Fibroblast of the conjunctiva (primary cell): ENCODE results near the gene ZNF426.
"Not testable (repeated sequence)": the region's sequence is repeated elsewhere in the genome, so short reads cannot be mapped to it uniquely, and the experiment has no call there.

ENCODE experiments used
- DNase-seq: peaks from one replicate; pipeline ENCODE4 v3.0.0-alpha.2; 2010; ENCODE audit warnings: low read depth

The ZNF426 gene

GRCh38 chr19:9538183-9539058 lies at the start of gene ZNF426:
Gene ZNF426 (minus strand): TSS chr19:9538645. CDS start chr19:9536232, 2,413 bp downstream.
- peak; percentile 74 for DNase-seq

- peak; percentile 43 for DNase-seq
Measured at GRCh38 chr19:9586764-9587163, 48.3 kb upstream of the ZNF426 start.

DNA sequence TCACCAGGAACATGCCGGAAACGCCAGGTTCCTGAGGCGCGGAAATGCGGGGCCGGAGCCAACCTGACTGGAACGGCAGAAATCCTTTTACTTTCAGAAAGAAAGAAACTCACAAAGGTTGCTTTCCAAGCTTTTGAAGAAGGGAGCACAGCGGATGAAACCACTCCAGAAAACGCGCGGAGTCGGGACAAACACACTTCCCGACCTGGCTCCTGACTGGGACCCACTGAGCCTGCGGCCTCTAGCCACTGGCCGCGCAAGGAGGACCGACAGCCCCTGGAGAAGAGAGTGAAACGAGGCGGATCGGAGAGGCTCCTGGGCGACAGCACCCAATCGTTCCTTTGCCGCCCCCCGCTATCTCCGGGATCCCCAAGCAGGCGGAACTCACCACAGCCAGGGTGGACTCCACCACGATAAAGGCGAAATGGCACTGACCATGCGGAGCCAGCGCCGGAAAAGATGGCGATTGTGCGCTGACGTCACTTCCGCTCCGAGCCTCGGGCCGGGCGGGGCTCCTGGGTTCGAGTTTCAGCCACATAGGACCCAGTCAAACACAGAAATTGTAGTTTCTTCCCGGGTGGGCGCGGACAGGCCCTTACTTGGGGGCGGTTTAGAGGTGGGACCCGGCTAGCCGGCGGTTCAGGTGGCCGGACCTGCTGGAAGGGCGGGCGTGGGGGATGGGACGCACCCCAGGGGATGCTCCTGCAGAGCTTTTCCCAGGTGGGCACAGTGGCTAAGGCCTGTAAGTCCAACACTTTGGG lies 45.8 kb upstream of the ZNF426 start, which contains the start of gene ZNF121:
ZNF121 (minus strand) TSS at position 432 of the 761 bp plus-strand sequence. CDS start 16,407 bp downstream, outside the sequence.
- peak; percentile 28 for DNase-seq

- not testable (repeated sequence) for DNase-seq
Measured at GRCh38 chr19:9582081-9582725, 43.8 kb upstream of the ZNF426 start.

- DNase-seq: no peak
Measured at GRCh38 chr19:9580728-9581127, 42.3 kb upstream of the ZNF426 start.

GRCh38 chr19:9570255-9570654 lies 31.8 kb upstream of the ZNF426 start:
- no peak for DNase-seq

GRCh38 chr19:9566729-9567128 lies 28.3 kb upstream of the ZNF426 start:
- DNase-seq: no peak

- no peak for DNase-seq
Measured at GRCh38 chr19:9565900-9566705, 27.7 kb upstream of the ZNF426 start.

DNA sequence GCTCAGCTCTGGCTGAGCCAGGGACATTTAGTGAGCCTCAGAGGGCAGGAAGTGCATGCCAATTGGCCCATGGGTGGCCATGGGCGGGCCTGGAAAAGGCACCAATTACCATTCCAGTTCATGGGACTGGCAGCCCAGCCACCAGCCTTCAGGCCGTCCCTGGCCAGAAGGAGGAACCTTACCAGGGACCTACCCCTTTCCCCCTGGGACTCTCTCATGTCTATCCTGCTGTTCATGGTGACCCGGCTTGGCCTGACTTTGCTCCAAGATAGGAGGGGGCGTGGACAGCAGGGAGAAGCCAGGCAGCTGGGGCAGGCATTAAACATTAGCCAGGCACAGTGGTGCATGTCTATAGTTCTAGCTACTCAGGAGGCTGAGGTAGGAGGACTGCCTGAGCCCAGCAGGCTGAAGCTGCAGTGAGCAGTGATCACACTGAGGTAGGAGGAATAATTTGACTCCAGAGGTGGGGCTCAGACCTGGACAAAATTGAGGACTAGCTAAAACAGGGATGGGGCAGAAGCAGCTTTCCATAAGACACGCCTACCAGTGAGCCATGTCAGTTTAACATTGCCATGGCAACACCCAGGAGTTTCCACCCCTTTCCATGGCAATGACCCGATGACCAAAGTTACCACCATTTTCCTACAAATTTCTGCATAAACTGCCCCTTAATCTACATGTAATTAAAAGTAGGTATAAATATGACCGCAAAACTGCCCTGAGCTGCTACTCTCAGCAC lies 14.3 kb upstream of the ZNF426 start:
- no peak for DNase-seq

DNA sequence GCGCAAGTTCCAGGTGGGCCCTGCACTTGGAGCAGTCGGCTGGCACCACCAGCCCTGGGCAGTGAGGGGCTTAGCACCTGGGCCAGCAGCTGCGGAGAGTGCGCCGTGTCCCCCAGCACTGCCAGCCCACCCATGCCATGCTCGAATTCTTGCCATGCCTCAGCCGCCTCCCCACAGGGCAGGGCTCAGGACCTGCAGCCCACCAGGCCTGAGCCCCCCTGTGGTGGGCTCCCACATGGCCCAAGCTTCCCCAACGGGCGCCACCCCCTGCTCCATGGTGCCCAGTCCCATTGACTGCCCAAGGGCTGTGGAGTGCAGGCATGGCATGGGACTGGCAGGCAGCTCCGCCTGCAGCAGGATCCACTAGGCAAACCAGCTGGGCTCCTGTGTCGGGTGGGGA lies 9.4 kb upstream of the ZNF426 start:
- DNase-seq: no peak

- not testable (repeated sequence) for DNase-seq
Measured at GRCh38 chr19:9541281-9541680, 2.8 kb upstream of the ZNF426 start.

GRCh38 chr19:9539921-9540320 lies 1.5 kb upstream of the ZNF426 start:
- DNase-seq: not testable (repeated sequence)

- DNase-seq: not testable (repeated sequence)
Measured at GRCh38 chr19:9539201-9539600, 756 bp upstream of the ZNF426 start.

GRCh38 chr19:9535934-9536333 lies 2.5 kb downstream of the ZNF426 start:
- DNase-seq: no peak

DNA sequence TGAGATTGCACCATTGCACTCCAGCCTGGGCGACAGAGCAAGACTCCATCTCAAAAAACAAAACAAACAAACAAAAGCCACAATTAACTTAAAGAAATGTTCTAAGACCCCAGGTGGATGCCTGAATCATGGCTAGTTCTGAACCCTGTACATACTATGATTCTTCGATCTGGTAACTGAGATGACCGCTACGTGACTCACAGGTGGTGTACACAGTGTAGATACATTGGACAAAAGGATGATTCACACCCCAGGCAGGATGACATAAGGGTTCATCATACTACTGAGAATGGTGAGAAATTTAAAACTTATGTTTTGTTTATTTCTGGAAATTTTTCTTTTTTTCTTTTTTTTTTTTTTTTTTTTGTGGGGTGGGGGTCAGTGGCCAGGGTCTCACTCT lies 6.5 kb downstream of the ZNF426 start:
- DNase-seq: no peak

DNA sequence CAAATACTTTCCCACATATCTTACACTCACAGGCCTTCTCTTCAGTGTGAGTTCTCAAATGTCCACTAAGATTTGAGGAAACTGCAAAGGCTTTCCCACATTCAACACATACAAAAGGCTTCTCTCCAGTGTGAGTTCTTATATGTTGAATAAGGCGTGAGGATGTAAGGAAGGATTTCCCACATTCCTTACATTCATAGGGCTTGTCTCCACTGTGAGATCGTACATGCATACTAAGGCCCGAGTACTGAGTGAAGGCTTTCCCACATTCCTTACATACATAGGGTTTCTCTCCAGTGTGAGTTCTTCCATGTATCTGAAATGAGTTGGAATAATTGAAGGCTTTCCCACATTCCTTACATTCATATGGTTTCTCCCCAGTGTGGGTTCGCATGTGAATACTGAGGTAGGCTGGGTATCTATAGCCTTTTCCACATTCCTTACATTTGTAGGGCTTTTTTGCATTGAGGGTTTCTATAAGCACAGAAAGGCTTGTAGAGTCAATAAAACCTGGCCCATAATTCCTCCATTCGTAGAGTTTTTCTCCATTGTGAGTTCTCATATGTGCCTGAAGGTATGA lies 9.6 kb downstream of the ZNF426 start:
- no peak for DNase-seq

DNA sequence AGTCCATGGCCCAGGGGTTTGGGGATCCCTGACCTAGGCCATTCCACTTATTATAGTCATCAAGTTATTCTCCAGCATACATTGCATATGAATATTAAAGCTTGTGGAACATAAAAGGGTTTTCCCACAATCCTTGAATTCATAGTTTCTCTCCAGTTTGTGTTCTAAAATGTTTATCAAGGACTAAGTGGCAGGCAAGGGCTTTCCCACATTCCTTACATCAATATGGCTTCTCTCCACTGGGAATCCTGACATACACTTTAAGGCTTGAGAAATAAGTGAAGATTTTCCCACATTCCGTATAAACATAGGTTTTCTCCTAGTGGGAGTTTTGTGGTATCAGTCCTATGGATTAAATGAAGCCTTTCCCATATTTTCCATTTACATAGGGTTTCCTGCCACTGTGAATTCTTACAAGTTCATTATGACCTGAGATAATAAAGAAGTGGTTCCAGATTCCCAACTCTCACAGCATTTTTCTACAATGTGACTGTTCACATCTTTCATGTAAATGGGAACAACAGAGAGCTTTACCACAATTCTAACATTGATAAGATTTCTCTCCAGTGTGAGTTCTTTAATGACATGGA lies 14.5 kb downstream of the ZNF426 start:
- DNase-seq: no peak

DNA sequence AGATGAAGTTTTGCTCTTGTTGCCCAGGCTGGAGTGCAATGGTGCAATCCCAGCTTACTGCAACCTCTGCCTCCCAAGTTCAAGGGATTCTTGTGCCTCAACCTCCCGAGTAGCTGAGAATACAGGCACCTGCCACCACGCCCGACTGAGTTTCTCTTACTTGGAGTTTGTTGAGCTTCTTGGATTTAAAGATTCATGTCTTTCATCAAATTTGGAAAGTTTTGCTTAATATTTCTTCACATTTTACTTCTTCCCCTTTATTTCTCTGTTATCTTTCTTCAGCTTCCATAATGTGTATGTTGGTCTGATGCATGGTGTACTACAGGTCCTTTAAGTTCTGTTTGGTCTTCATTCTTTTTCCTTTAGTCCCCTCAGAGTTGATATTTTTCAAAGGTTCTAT lies 31.2 kb downstream of the ZNF426 start:
- no peak for DNase-seq

- DNase-seq: no peak
Measured at GRCh38 chr19:9500796-9501195, 37.6 kb downstream of the ZNF426 start.
